Caco-2 (cell line): ENCODE measurements around the gene MACROD2. TPM values are rescaled to one million over a fixed set of nuclear protein-coding genes. Genes with fewer than 3 reads are reported as not detected.

Experiments
- BruUV-seq: library from RNA; stranded (reverse); fragments of 400-500 nt; replicated peaks from 2 replicates; lab custom pipeline; 2021; lab: Mats Ljungman, UMichigan
- CTCF ChIA-PET: fragments of 300-600 bp; sonication (Branson Sonifier 250); formaldehyde crosslinking; loops from one replicate; lab custom pipeline; 2022; ENCODE audit warnings: antibody characterized with exemption; lab: Charles Lee
- POLR2A ChIA-PET: fragments of 300-600 bp; sonication (Branson Sonifier 250); formaldehyde crosslinking; loops from one replicate; lab custom pipeline; 2022; ENCODE audit warnings: antibody characterized with exemption; lab: Charles Lee
- DNase-seq, 2 experiments: peaks; one replicate each; pipeline versions ENCODE4 v3.0.0 to v3.0.0-alpha.2; 2020 to 2022
- H3K27me3 ChIP-seq: replicated peaks from 2 replicates; pipeline ENCODE4 v1.6.0; 2011; ENCODE audit warnings: low read length; ENCODE audit not compliant: control insufficient read depth, insufficient read depth
- H3K36me3 ChIP-seq: 2 replicates; pipeline ENCODE4 v1.5.1; 2011; ENCODE audit warnings: low read length; ENCODE audit not compliant: control insufficient read depth, insufficient read depth
- H3K4me1 ChIP-seq: fragments of 250-450 bp; sonication (Bioruptor Pico); 2 replicates; pipeline ENCODE4 v1.5.1; 2020; ENCODE audit warnings: mild to moderate bottlenecking
- H3K4me3 ChIP-seq: 2 replicates; pipeline ENCODE4 v1.5.1; 2011; ENCODE audit warnings: low read depth, mild to moderate bottlenecking, control low read depth, low read length
- H3K9me3 ChIP-seq: fragments of 250-450 bp; sonication (Bioruptor Pico); 2 replicates; pipeline ENCODE4 v1.5.1; 2020; ENCODE audit warnings: mild to moderate bottlenecking, moderate library complexity
- H3K27ac Mint-ChIP-seq: one replicate; pipeline ENCODE4 v1.8.0; 2022; ENCODE audit warnings: mixed read lengths; ENCODE audit not compliant: unreplicated experiment
- H3K27me3 Mint-ChIP-seq: one replicate; pipeline ENCODE4 v1.8.0; 2022; ENCODE audit warnings: mixed read lengths; ENCODE audit not compliant: insufficient read depth, unreplicated experiment
- H3K36me3 Mint-ChIP-seq: one replicate; pipeline ENCODE4 v1.8.0; 2022; ENCODE audit warnings: mild to moderate bottlenecking, mixed read lengths; ENCODE audit not compliant: insufficient read depth, unreplicated experiment
- H3K4me1 Mint-ChIP-seq: one replicate; pipeline ENCODE4 v1.8.0; 2022; ENCODE audit warnings: low read depth, mixed read lengths; ENCODE audit not compliant: unreplicated experiment
- H3K4me3 Mint-ChIP-seq: one replicate; pipeline ENCODE4 v1.8.0; 2022; ENCODE audit warnings: mild to moderate bottlenecking, moderate library complexity, mixed read lengths; ENCODE audit not compliant: unreplicated experiment
- H3K9me3 Mint-ChIP-seq: one replicate; pipeline ENCODE4 v1.8.0; 2022; ENCODE audit warnings: mixed read lengths; ENCODE audit not compliant: unreplicated experiment
- intact Hi-C: fragments of 100-400 bp; cut with micrococcal nuclease; formaldehyde crosslinking; loops from one replicate; pipeline ENCODE4 v1.10.0; 2022; ENCODE audit not compliant: unreplicated experiment
- total RNA-seq: library from RNA; stranded (reverse); gene quantifications from 2 replicates; pipeline ENCODE4 v1.2.3, GENCODE V29; 2022
- TF ChIP-seq, protein P1 (sequence below), 2 experiments: fragments of 200-600 bp in 1 of 2; IDR thresholded peaks; 1 replicate in 1 of 2; 2 replicates in 1 of 2; pipeline versions ENCODE4 v1.5.1 to v1.8.0; 2011 to 2022; ENCODE audit warnings: antibody characterized with exemption in 1 of 2, control low read depth in 1 of 2, inconsistent platforms in 1 of 2, low read depth in 1 of 2, low read length in 1 of 2, mild to moderate bottlenecking in 1 of 2, moderate library complexity in 1 of 2; ENCODE audit not compliant: insufficient read depth in 1 of 2, severe bottlenecking in 1 of 2, unreplicated experiment in 1 of 2

Gene MACROD2
- total RNA-seq, 1 experiment from 2014 or later, result 6.4 TPM

GRCh38 chr20:15030826-15031225, 1035.5 kb downstream of the MACROD2 start:
- intact Hi-C loops, result no loop called here
- Mint-ChIP-seq H3K9me3 (no peaks in the 10 kb centered on the region), H3K4me3 (no peak overlapping the region), H3K36me3 (no peaks in the 10 kb centered on the region), H3K27me3 (no peaks in the 10 kb centered on the region), H3K4me1 (no peaks in the 10 kb centered on the region), H3K27ac (no peak overlapping the region)
- Histone ChIP-seq H3K9me3 (no peaks in the 10 kb centered on the region), H3K27me3 (no peaks in the 10 kb centered on the region), H3K4me3 (no peak overlapping the region), H3K36me3 (no peaks in the 10 kb centered on the region), H3K4me1 (no peaks in the 10 kb centered on the region)
- TF ChIP-seq, protein P1, sequence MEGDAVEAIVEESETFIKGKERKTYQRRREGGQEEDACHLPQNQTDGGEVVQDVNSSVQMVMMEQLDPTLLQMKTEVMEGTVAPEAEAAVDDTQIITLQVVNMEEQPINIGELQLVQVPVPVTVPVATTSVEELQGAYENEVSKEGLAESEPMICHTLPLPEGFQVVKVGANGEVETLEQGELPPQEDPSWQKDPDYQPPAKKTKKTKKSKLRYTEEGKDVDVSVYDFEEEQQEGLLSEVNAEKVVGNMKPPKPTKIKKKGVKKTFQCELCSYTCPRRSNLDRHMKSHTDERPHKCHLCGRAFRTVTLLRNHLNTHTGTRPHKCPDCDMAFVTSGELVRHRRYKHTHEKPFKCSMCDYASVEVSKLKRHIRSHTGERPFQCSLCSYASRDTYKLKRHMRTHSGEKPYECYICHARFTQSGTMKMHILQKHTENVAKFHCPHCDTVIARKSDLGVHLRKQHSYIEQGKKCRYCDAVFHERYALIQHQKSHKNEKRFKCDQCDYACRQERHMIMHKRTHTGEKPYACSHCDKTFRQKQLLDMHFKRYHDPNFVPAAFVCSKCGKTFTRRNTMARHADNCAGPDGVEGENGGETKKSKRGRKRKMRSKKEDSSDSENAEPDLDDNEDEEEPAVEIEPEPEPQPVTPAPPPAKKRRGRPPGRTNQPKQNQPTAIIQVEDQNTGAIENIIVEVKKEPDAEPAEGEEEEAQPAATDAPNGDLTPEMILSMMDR (IDR thresholded peaks at IDR 0.05; ENCODE audit: insufficient read depth in 1 of 2, low read depth in 1 of 2, low read length in 1 of 2, severe bottlenecking in 1 of 2, unreplicated experiment in 1 of 2), result no peak
- no peak for DNase-seq
- ChIA-PET CTCF (no interaction called here), POLR2A (no interaction called here)
- BruUV-seq, result no TSS peak

DNA sequence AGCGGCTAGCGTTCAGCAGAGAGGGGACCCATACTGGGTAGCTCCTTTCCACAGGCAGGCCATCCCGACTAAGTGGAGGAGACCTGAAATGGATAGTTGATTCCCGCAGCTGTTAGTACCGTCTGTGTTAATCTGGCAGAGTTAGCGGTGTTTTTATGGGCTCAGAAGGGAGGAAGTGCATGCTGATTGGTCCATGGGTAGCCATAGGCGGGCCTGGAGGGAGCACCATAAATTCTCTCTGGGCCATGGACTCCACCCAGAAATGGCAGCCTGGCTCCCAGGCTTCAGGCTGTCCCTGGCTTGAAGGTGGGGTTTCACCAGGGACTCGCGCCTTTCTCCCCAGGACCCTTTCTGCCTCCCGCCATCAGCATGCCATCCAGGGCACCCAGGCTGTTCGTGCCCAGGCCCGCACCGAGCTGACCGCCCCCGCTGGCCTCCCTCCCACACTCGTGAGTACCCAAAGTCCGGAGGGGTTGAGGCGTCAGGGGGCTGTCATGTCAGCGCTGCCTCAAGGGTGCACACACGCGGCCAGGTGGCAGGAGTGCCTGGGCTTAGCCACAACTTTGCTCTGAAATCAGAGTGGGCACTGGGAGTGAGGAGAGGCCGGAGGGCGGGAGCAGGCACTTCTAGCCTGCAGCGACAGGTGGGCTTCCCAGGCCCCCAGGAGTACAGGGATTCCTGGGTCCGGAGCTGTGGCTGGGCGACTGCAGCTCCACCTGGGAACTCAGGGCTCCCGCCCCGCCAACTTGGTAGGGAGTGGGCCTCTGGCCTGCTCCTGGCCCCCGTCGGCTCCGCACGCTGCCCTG, 1036.4 kb downstream of the MACROD2 start:
- no peak for DNase-seq
- Histone ChIP-seq H3K4me3 (no peak overlapping the region), H3K27me3 (no peaks in the 10 kb centered on the region), H3K9me3 (no peaks in the 10 kb centered on the region), H3K4me1 (no peaks in the 10 kb centered on the region), H3K36me3 (no peaks in the 10 kb centered on the region)
- intact Hi-C loops, result no loop called here
- Mint-ChIP-seq H3K4me3 (no peak overlapping the region), H3K27ac (no peak overlapping the region), H3K9me3 (no peaks in the 10 kb centered on the region), H3K36me3 (no peaks in the 10 kb centered on the region), H3K4me1 (no peaks in the 10 kb centered on the region), H3K27me3 (no peaks in the 10 kb centered on the region)
- TF ChIP-seq, protein P1 (IDR thresholded peaks at IDR 0.05; ENCODE audit: insufficient read depth in 1 of 2, low read depth in 1 of 2, low read length in 1 of 2, severe bottlenecking in 1 of 2, unreplicated experiment in 1 of 2), result no peak
- ChIA-PET POLR2A (no interaction called here), CTCF (no interaction called here)
- no TSS peak for BruUV-seq

DNA sequence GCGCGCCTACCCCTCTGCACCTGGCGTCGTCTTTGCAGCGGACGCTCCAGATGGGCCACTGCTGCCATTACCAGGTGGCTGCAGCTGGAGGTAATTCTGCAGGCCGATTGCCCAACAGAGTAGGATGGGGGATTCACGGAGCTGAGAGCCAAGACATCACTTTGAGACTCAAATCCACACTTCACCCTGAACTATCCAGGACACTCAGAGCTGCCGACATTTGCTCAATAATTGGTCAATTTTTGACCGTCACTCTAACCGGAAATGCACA, 1037.0 kb downstream of the MACROD2 start:
- no peaks in the 10 kb centered on the region for H3K27me3 ChIP-seq
- no peaks in the 10 kb centered on the region for H3K4me1 ChIP-seq
- Mint-ChIP-seq H3K36me3 (no peaks in the 10 kb centered on the region), H3K4me1 (no peaks in the 10 kb centered on the region), H3K9me3 (no peaks in the 10 kb centered on the region), H3K27ac (no peak overlapping the region), H3K27me3 (no peaks in the 10 kb centered on the region), H3K4me3 (no peak overlapping the region)
- no TSS peak for BruUV-seq
- H3K36me3 ChIP-seq, result no peaks in the 10 kb centered on the region
- TF ChIP-seq, protein P1 (IDR thresholded peaks at IDR 0.05; ENCODE audit: insufficient read depth in 1 of 2, low read depth in 1 of 2, low read length in 1 of 2, severe bottlenecking in 1 of 2, unreplicated experiment in 1 of 2), result no peak
- ChIA-PET CTCF (no interaction called here), POLR2A (no interaction called here)
- no peaks in the 10 kb centered on the region for H3K9me3 ChIP-seq
- intact Hi-C loops, result no loop called here
- H3K4me3 ChIP-seq, result no peak overlapping the region
- DNase-seq, result no peak
